Aorta (tissue), 5 donors: ENCODE measurements around the gene EEIG1. TPM values are rescaled to one million over a fixed set of nuclear protein-coding genes. Genes with fewer than 3 reads are reported as not detected.

ENCODE experiments used
- ATAC-seq: fragments of 200-7000 bp; cut with Tn5 transposase; one replicate; pipeline ENCODE4 v1.9.1; 2022; ENCODE audit warnings: moderate library complexity; ENCODE audit not compliant: low FRiP score
- DNase-seq, 2 donors: peaks; one replicate each; pipeline ENCODE4 v3.0.0-alpha.2; 2020
- H3K27ac ChIP-seq, 2 donors: one replicate each; pipeline ENCODE4 v1.5.1; 2013; ENCODE audit warnings: low read length in 2 of 2, mild to moderate bottlenecking in 2 of 2, moderate library complexity in 2 of 2, control low read depth in 1 of 2, inconsistent platforms in 1 of 2, low read depth in 1 of 2
- H3K27me3 ChIP-seq, 2 donors: one replicate each; pipeline ENCODE4 v1.6.1; 2013; ENCODE audit warnings: control low read depth in 1 of 2, low read length in 1 of 2, mild to moderate bottlenecking in 1 of 2, moderate library complexity in 1 of 2; ENCODE audit not compliant: insufficient read depth in 2 of 2, control insufficient read depth in 1 of 2
- H3K36me3 ChIP-seq, 2 donors: one replicate each; pipeline ENCODE4 v1.6.1; 2013; ENCODE audit warnings: control low read depth in 1 of 2, low read length in 1 of 2, mild to moderate bottlenecking in 1 of 2; ENCODE audit not compliant: insufficient read depth in 2 of 2, control insufficient read depth in 1 of 2
- H3K4me1 ChIP-seq, 2 donors: one replicate each; pipeline ENCODE4 v1.6.1; 2013; ENCODE audit warnings: low read length in 2 of 2, control low read depth in 1 of 2, mild to moderate bottlenecking in 1 of 2, moderate library complexity in 1 of 2; ENCODE audit not compliant: insufficient read depth in 2 of 2, control insufficient read depth in 1 of 2
- H3K4me3 ChIP-seq, 2 donors: one replicate each; pipeline ENCODE4 v1.5.1; 2013; ENCODE audit warnings: low read length in 2 of 2, control low read depth in 1 of 2, mild to moderate bottlenecking in 1 of 2
- H3K9me3 ChIP-seq: one replicate; pipeline ENCODE4 v1.6.1; 2013; ENCODE audit warnings: mild to moderate bottlenecking, low read length; ENCODE audit not compliant: control insufficient read depth
- WGBS, 2 donors: extraction: QIAGEN DNeasy Blood & Tissue Kit; methylation state at CpG; one replicate each; pipeline ENCODE4 v1.1.7; 2013; 5-methylcytosine and 5-hydroxymethylcytosine counted together
- intact Hi-C, 2 donors: fragments of 100-400 bp; cut with DNase I; formaldehyde crosslinking; loops; one replicate each; pipeline versions ENCODE4 v1.14.2 to v1.15.0; 2022
- polyA plus RNA-seq, 2 donors: library from polyadenylated mRNA; stranded (reverse); fragments of 200-250 nt; gene quantifications; one replicate each; pipeline ENCODE4 v1.2.3, GENCODE V29; 2013
- total RNA-seq, 2 donors: library from RNA; stranded (reverse); fragmentation: NEBNext Ultra II Directional; extraction: Animal tissue kit (Norgen Biotek cat#: 25700); gene quantifications; one replicate each; pipeline ENCODE4 v1.2.1, GENCODE V29; 2021
- donor health status: healthy with polysubstance abuse.
- donor health status: Bipolar disorder and iron deficiency.
- donor health status: DM: no; HTN: no; CAD: no.
- donor health status: DM: no; HTN: no; CAD: no.
- donor health status: DM: yes; HTN: yes; CAD: no.

Gene EEIG1
- total and polyA plus RNA-seq, 4 donors: 7.9 to 63.1 (median 31.7) TPM

DNA sequence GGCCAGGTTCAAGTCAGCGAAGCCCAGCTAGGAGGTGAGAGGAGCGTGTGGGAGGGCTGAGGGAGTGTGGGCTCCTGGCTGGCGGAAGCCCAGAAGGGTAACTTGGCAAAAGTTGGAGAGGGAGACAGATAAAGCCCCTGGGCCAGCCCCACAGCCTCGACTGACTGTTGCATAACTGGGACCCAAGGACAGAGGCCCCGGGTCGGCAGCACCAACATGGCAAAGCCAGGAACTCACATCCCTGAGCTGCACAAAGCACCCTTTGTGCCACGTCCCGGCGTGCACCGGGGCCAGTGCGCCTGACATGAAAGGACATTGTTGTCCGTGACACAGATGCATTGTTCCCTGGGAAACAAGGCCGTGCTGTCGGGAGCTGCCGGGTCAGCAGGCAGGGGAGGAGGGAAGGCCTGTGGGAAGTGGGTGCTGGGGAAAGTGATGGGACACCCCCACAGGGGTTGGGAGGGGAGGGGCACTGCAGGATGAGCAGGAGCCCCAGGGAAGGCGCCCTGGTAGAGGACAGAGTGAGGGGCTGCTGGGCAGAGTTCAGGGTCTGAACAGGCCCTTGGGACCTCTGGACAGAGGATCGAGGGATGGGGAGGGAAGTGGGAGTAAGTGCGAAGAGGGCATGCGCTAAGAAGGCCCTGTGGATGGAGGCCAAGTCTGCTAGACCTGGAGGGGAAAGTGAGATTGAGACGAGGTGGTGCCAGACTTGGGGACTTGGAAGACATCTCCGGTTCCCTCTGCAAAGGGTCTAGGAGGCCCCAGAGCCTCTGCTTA is 30.1 kb downstream of the EEIG1 start:
- intact Hi-C loops: no loop called here
- no peak overlapping the region for H3K27ac ChIP-seq
- H3K4me1 ChIP-seq: no peaks in the 10 kb centered on the region
- ATAC-seq (no peak), DNase-seq (no peak)
- 66 to 69% methylated on average over 21 of the region's 21 CpGs for WGBS, 2 donors
- no peaks in the 10 kb centered on the region for H3K27me3 ChIP-seq
- H3K9me3 ChIP-seq: no peaks in the 10 kb centered on the region
- H3K36me3 ChIP-seq: no peaks in the 10 kb centered on the region
- no peak overlapping the region for H3K4me3 ChIP-seq

- no peak overlapping the region for H3K4me3 ChIP-seq
- intact Hi-C loops: no loop called here
These were observed 30.8 kb downstream of the EEIG1 start for GRCh38 chr9:127949827-127950512.

GRCh38 chr9:127947841-127948710 is 32.7 kb downstream of the EEIG1 start:
- ATAC-seq: no peak
- Histone ChIP-seq H3K4me3 (no peak overlapping the region), H3K4me1 (no peaks in the 10 kb centered on the region), H3K27ac (no peak overlapping the region), H3K9me3 (no peaks in the 10 kb centered on the region), H3K27me3 (no peaks in the 10 kb centered on the region), H3K36me3 (peaks cover 0 to 2% of the 10 kb centered on the region in 2 donors)
- 82% methylated on average over 17 of the region's 17 CpGs for WGBS, 2 donors
- intact Hi-C loops: no loop called here
- DNase-seq: no peak

More at GRCh38 chr9:127949827-127950512, 30.8 kb downstream of the EEIG1 start:
- ATAC-seq (no peak), DNase-seq (no peak)
- Histone ChIP-seq H3K27ac (no peak overlapping the region), H3K27me3 (no peaks in the 10 kb centered on the region), H3K9me3 (no peaks in the 10 kb centered on the region), H3K36me3 (no peaks in the 10 kb centered on the region), H3K4me1 (no peaks in the 10 kb centered on the region)
- 64 to 70% methylated on average over 17 of the region's 17 CpGs for WGBS, 2 donors

DNA sequence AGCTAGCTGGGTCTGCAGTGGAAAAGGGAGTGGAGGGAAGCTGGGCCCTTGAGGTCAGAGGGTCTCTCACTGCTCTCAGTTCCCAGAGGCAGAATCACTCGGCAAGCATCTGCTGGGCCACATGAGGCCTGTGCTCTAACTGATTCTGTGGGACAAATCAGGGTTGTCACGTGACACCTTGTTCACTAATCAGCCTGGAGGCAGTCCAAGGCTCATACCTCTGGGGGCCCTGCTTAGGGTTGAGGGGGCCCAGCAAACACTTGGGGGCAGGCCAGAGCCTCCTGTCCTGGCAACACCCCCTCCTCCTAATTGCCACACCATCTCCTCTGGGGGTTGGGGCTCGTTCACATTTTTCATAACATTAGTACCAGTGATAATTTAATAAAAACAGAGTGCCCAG is 34.1 kb downstream of the EEIG1 start:
- Histone ChIP-seq H3K27ac (no peak overlapping the region), H3K9me3 (no peaks in the 10 kb centered on the region), H3K4me3 (no peak overlapping the region), H3K36me3 (peaks cover 0 to 2% of the 10 kb centered on the region in 2 donors), H3K4me1 (no peaks in the 10 kb centered on the region), H3K27me3 (no peaks in the 10 kb centered on the region)
- intact Hi-C loops: no loop called here
- 62 to 67% methylated on average over 3 of the region's 3 CpGs for WGBS, 2 donors
- ATAC-seq (no peak), DNase-seq (no peak)

- Histone ChIP-seq H3K27me3 (no peaks in the 10 kb centered on the region), H3K36me3 (peaks cover 0 to 2% of the 10 kb centered on the region in 2 donors), H3K9me3 (no peaks in the 10 kb centered on the region), H3K27ac (no peak overlapping the region), H3K4me3 (no peak overlapping the region), H3K4me1 (no peaks in the 10 kb centered on the region)
- no peak for ATAC-seq
- DNase-seq: no peak
- WGBS, 2 donors: 72 to 75% methylated on average over 9 of the region's 9 CpGs
- intact Hi-C loops: no loop called here
These were observed 34.8 kb downstream of the EEIG1 start for GRCh38 chr9:127945942-127946341.

DNA sequence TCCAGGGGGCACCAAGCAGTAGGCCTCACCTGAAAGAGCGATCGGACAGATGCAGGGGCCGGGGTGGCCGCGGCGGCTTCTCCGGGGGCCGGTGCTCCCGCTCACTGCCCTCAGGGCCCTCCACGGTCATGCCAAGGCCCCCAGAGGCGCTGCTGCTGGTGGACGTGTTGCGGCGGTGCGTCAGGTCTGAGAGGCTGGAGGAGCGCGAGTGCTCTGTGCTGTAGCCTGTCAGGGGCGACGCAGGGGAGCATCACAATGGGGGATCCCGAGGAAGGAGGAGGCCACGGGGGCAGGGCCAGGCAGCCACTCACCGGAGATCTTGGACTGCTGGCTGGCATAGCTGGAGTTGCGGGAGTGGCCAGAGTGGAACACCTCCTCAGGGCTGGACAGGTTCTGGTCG is 35.5 kb downstream of the EEIG1 start:
- H3K27me3 ChIP-seq: no peaks in the 10 kb centered on the region
- intact Hi-C loops: no loop called here
- H3K4me3 ChIP-seq: no peak overlapping the region
- H3K36me3 ChIP-seq: peaks cover 0 to 2% of the 10 kb centered on the region in 2 donors
- 86 to 92% methylated on average over 24 of the region's 24 CpGs for WGBS, 2 donors
- H3K27ac ChIP-seq: no peak overlapping the region
- ATAC-seq (no peak), DNase-seq (no peak)
- H3K4me1 ChIP-seq: no peaks in the 10 kb centered on the region
- H3K9me3 ChIP-seq: no peaks in the 10 kb centered on the region

DNA sequence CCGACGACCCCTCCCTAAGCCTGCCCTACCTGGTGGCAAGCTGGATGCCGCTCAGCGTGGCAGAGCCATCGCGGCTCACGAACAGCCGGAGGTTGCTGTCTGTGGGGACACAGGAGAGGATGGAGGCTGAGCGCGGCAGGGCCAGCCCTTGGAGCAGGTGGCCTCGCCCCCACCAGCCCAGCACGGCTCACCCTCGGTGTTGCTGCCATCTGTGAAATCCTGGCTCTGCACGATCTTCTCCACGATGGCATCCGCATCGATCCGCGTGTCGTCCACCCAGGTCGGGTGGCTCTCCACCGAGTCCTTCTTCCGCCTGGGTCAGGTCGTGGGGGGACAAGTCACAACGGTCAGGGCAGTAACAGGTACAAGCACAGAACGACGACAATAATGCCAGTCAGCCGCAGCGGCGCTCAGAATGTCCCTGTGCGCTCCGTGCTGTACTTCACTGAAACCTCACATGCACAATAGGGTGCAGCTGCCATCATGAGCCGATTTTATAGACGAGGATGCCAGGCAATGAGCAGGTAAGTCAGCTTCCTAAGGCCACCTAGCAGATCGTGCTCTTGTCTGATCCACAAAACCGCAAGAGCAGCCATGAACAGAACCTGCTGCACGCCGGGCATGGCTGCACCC is 36.1 kb downstream of the EEIG1 start:
- ATAC-seq (no peak), DNase-seq (no peak)
- Histone ChIP-seq H3K4me3 (no peak overlapping the region), H3K27ac (no peak overlapping the region), H3K27me3 (no peaks in the 10 kb centered on the region), H3K9me3 (no peaks in the 10 kb centered on the region), H3K4me1 (no peaks in the 10 kb centered on the region), H3K36me3 (peaks cover 0 to 2% of the 10 kb centered on the region in 2 donors)
- intact Hi-C loops: loop anchor here (5.0 kb wide), 2 partner anchors 33 to 173 kb away; no protein-coding TSS in a partner anchor
- WGBS, 2 donors: 92 to 93% methylated on average over 38 of the region's 38 CpGs

DNA sequence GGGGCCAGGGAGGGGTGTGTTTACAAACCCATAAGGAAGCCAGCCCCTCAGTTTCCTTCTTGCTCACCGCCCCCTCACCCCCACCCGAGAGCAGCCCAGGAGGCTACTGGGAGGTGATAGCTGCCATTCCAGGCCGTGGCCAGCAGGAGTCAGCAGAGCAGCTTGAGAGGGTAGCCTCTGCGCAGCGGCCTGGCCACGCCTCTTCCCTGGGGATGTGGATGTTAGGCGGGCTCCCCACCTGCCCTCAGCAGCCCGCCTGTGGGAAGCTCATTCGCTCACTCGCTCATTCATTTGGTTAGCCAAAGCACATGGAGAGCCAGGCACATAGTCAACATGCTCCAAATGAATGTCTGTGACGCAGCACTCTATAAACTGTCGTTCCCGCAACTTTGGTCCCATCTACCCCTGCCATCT is 37.1 kb downstream of the EEIG1 start:
- DNase-seq (peak; percentile 92 to 96), ATAC-seq (peak; percentile 87)
- Histone ChIP-seq H3K4me3 (no peak overlapping the region), H3K4me1 (no peaks in the 10 kb centered on the region), H3K9me3 (no peaks in the 10 kb centered on the region), H3K36me3 (peaks cover 0 to 2% of the 10 kb centered on the region in 2 donors), H3K27me3 (no peaks in the 10 kb centered on the region), H3K27ac (no peak overlapping the region)
- intact Hi-C loops: loop anchor here (1.0 to 5.0 kb wide), 4 partner anchors 34 to 174 kb away; no protein-coding TSS in a partner anchor
- whole genome bisulfite sequencing, 2 donors: 36 to 43% methylated on average over 12 to 13 of the region's 13 CpGs
